OCI-LY1 (cell line): ENCODE measurements around the gene MGME1.

Source experiments
- H2AFZ ChIP-seq: fragments of 200-600 bp; sonication (generic), shearing (Covaris generic); 2 replicates; pipeline ENCODE4 v1.6.0; 2014; ENCODE audit warnings: antibody characterized with exemption, mild to moderate bottlenecking, low read length
- H3F3A ChIP-seq: fragments of 200-600 bp; sonication (generic), shearing (Covaris generic); 2 replicates; pipeline ENCODE4 v1.6.0; 2014; ENCODE audit warnings: mild to moderate bottlenecking, antibody characterized with exemption, low read length, moderate library complexity; ENCODE audit not compliant: insufficient read depth
- H3K27ac ChIP-seq: fragments of 200-600 bp; sonication (generic); 2 replicates; pipeline ENCODE4 v1.5.1; 2014; ENCODE audit warnings: low read length, mixed run types, mild to moderate bottlenecking, low read depth; ENCODE audit not compliant: poor library complexity, severe bottlenecking
- H3K27me3 ChIP-seq: fragments of 200-600 bp; sonication (generic); 2 replicates; pipeline ENCODE4 v1.6.0; 2014; ENCODE audit warnings: antibody characterized with exemption, mild to moderate bottlenecking, low read length, moderate library complexity; ENCODE audit not compliant: insufficient read depth
- H3K36me3 ChIP-seq: fragments of 200-600 bp; sonication (generic); 2 replicates; pipeline ENCODE4 v1.6.1; 2014; ENCODE audit warnings: mild to moderate bottlenecking, antibody characterized with exemption, low read length, moderate library complexity, mixed read lengths; ENCODE audit not compliant: insufficient read depth
- H3K4me1 ChIP-seq: fragments of 200-600 bp; sonication (generic); 2 replicates; pipeline ENCODE4 v1.5.1; 2014; ENCODE audit warnings: mild to moderate bottlenecking, low read length, moderate library complexity; ENCODE audit not compliant: insufficient read depth, severe bottlenecking
- H3K4me2 ChIP-seq: fragments of 200-600 bp; sonication (generic), shearing (Covaris generic); 2 replicates; pipeline ENCODE4 v1.6.1; 2014; ENCODE audit warnings: low read length
- H3K4me3 ChIP-seq: fragments of 200-600 bp; sonication (generic); 2 replicates; pipeline ENCODE4 v1.5.1; 2014; ENCODE audit warnings: low read length, low read depth, mild to moderate bottlenecking, mixed read lengths; ENCODE audit not compliant: poor library complexity, severe bottlenecking
- H3K79me2 ChIP-seq: fragments of 200-600 bp; shearing (Covaris generic); 2 replicates; pipeline ENCODE4 v1.6.1; 2016; ENCODE audit warnings: mixed run types, low read length, mixed read lengths; ENCODE audit not compliant: insufficient read depth
- H3K9ac ChIP-seq: fragments of 200-600 bp; sonication (generic), shearing (Covaris generic); 2 replicates; pipeline ENCODE4 v1.6.1; 2014; ENCODE audit warnings: mild to moderate bottlenecking, low read length, mixed read lengths
- H3K9me2 ChIP-seq: fragments of 200-600 bp; sonication (generic), shearing (Covaris generic); 2 replicates; pipeline ENCODE4 v1.6.1; 2014; ENCODE audit warnings: low read depth, mild to moderate bottlenecking, low read length, mixed read lengths
- H3K9me3 ChIP-seq: fragments of 200-600 bp; shearing (Covaris generic); 2 replicates; pipeline ENCODE4 v1.6.1; 2014; ENCODE audit warnings: low read length, mixed read lengths
- H4K20me1 ChIP-seq: fragments of 200-600 bp; sonication (generic), shearing (Covaris generic); 2 replicates; pipeline ENCODE4 v1.6.0; 2016; ENCODE audit warnings: mild to moderate bottlenecking, low read length; ENCODE audit not compliant: insufficient read depth
- EZH2 ChIP-seq: fragments of 200-600 bp; sonication (generic), shearing (Covaris generic); IDR thresholded peaks from 2 replicates; pipeline ENCODE4 v1.8.0; 2017; ENCODE audit warnings: borderline replicate concordance, mixed run types, mild to moderate bottlenecking, antibody characterized with exemption, low read length, moderate library complexity, mixed read lengths
- TF ChIP-seq, protein P1 (sequence below): fragments of 200-600 bp; sonication (generic), shearing (Covaris generic); IDR thresholded peaks from 2 replicates; pipeline ENCODE4 v1.5.1; 2017; ENCODE audit warnings: mild to moderate bottlenecking, antibody characterized with exemption, low read length, moderate library complexity, mixed read lengths

Gene MGME1

DNA sequence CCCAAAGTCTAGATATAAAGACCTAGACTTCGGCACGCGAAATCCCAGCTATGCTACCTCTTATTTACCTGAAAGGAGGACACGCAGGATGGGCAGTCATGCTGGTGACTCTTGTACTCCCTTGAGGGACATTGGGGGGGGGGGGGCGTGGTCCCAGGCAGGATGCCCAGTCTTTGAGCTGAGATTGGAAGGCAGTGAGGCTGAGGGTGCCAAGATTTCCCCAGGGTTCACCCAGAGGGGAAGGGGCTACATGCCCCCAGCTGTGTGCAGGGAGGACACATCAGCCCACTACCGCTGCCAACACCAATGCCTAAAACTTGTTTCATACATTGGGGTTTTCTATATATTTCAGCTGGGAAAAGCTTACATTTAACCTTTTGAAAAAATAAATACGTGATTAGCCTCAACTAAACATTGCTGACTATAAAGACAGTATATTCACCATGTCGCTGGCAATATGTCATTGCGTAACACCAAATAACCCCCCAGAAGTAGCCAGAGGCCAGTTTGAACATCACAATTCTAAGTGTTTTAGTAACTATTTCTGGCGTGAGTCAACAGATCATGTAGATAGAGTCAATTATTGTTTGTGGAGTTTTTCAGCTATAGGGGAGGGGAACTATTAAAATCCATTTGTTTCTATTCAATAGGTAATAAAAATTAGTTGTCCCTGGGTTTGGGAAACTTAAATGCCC lies 21.6 kb downstream of the MGME1 start:
- H3K27me3 ChIP-seq = no peaks in the 10 kb centered on the region
- no peak overlapping the region for H3K4me2 ChIP-seq
- no peaks in the 10 kb centered on the region for H4K20me1 ChIP-seq
- H3F3A ChIP-seq = no peaks in the 10 kb centered on the region
- TF ChIP-seq, protein P1, sequence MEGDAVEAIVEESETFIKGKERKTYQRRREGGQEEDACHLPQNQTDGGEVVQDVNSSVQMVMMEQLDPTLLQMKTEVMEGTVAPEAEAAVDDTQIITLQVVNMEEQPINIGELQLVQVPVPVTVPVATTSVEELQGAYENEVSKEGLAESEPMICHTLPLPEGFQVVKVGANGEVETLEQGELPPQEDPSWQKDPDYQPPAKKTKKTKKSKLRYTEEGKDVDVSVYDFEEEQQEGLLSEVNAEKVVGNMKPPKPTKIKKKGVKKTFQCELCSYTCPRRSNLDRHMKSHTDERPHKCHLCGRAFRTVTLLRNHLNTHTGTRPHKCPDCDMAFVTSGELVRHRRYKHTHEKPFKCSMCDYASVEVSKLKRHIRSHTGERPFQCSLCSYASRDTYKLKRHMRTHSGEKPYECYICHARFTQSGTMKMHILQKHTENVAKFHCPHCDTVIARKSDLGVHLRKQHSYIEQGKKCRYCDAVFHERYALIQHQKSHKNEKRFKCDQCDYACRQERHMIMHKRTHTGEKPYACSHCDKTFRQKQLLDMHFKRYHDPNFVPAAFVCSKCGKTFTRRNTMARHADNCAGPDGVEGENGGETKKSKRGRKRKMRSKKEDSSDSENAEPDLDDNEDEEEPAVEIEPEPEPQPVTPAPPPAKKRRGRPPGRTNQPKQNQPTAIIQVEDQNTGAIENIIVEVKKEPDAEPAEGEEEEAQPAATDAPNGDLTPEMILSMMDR = no peak
- TF ChIP-seq EZH2 = no peak
- H3K9me3 ChIP-seq = no peaks in the 10 kb centered on the region
- H3K27ac ChIP-seq = no peak overlapping the region
- H3K9ac ChIP-seq = no peak overlapping the region
- peaks cover 17% of the 10 kb centered on the region for H3K4me1 ChIP-seq
- H3K79me2 ChIP-seq = no peaks in the 10 kb centered on the region
- H3K9me2 ChIP-seq = no peaks in the 10 kb centered on the region
- peaks cover 50% of the 10 kb centered on the region for H3K36me3 ChIP-seq
- no peak overlapping the region for H3K4me3 ChIP-seq
- H2AFZ ChIP-seq = no peak overlapping the region

DNA sequence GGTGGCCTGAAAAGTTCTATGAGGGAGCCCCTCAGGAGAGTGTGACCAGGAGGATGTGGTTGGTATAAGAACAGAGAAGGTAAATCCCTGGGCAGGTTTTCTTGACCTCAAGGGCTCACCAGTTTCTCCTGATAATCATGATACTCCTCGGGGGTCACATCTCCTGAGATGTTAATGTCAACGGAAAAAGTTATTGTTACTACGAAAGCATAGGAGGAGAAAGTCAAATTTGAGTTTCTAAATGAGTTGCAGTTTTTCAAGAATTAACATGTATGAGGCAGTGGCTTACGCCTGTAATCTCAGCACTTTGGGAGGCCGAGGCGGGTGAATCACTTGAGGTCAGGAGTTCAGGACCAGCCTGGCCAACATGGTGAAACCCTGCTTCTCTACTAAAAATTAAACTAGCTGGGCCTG lies 23.4 kb downstream of the MGME1 start:
- H2AFZ ChIP-seq = no peak overlapping the region
- peaks cover 35% of the 10 kb centered on the region for H3K36me3 ChIP-seq
- no peaks in the 10 kb centered on the region for H3F3A ChIP-seq
- no peaks in the 10 kb centered on the region for H3K9me3 ChIP-seq
- H3K9me2 ChIP-seq = no peaks in the 10 kb centered on the region
- H3K27me3 ChIP-seq = no peaks in the 10 kb centered on the region
- peaks cover 27% of the 10 kb centered on the region for H3K4me1 ChIP-seq
- no peak overlapping the region for H3K4me2 ChIP-seq
- no peaks in the 10 kb centered on the region for H3K79me2 ChIP-seq
- H3K27ac ChIP-seq = peak overlapping the region; percentile 21
- H3K4me3 ChIP-seq = no peak overlapping the region
- no peak overlapping the region for H3K9ac ChIP-seq
- TF ChIP-seq, protein P1 = no peak
- TF ChIP-seq EZH2 = no peak
- no peaks in the 10 kb centered on the region for H4K20me1 ChIP-seq

DNA sequence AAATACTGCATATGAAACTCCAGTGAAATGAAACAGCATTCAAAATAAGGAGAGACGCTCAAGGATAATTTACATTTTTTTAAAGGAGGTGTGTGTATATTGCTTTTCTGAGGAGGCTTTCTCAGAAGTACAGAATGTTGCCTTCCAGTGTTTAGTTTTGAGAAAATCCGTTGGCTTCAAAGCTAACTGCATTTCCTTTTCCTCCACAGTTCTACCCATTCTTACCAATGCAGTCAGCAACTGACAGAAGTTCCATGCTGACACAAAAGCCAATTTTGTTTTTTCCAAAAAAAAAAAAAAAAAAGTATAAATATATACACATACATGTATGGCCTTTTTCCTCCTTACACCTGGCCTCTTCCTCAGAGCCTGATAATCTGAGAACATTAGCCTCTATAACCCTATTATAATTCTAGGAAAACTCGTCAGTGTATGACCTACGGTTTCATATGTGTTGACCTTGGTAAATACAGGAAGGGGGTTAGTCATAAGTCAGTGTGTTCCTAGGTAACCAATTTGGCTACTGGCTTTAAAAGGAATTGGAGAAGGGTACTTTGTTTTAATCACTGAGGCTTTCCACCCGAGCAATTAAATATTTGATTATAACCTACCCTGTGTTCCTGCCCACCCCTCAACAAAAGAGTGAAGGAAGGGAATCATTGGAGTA lies 24.2 kb downstream of the MGME1 start:
- Histone ChIP-seq H3K4me2 (no peak overlapping the region), H2AFZ (no peak overlapping the region), H3K79me2 (no peaks in the 10 kb centered on the region)

More for the DNA sequence above, 24.2 kb downstream of the MGME1 start:
- Histone ChIP-seq H3F3A (no peaks in the 10 kb centered on the region), H3K36me3 (peaks cover 29% of the 10 kb centered on the region), H3K9me2 (no peaks in the 10 kb centered on the region), H3K9ac (no peak overlapping the region), H4K20me1 (no peaks in the 10 kb centered on the region), H3K27me3 (no peaks in the 10 kb centered on the region), H3K4me1 (peaks cover 27% of the 10 kb centered on the region), H3K27ac (peak overlapping the region; percentile 7), H3K9me3 (no peaks in the 10 kb centered on the region), H3K4me3 (no peak overlapping the region)
- no peak for TF ChIP-seq EZH2
- TF ChIP-seq, protein P1 = no peak
